Pons (tissue), 1 donor: ENCODE results near the gene DST.
"Not testable (repeated sequence)": the region's sequence is repeated elsewhere in the genome, so short reads cannot be mapped to it uniquely, and the experiment has no call there.

Experiments
- DNase-seq: peaks from one replicate; pipeline ENCODE4 v3.0.0-alpha.2; 2016; ENCODE audit warnings: low spot score

DST gene

GRCh38 chr6:56570413-56571359, 72.0 kb downstream of the DST start:
- peak; percentile 60 for DNase-seq

GRCh38 chr6:56567501-56567900, 75.2 kb downstream of the DST start:
- no peak for DNase-seq

DNA sequence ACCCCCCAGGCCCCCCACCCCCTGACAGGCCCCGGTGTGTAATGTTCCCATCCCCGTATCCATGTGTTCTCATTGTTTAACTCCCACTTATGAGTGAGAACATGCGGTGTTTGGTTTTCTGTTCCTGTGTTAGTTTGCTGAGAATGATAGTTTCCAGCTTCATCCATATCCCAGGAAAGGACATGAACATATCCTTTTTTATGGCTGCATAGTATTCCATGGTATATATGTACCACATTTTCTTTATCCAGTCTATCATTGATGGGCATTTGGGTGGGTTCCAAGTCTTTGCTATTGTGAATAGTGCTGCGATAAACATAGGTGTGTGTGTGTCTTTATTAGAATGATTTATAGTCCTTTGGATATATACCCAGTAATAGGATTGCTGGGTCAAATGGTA, 80.0 kb downstream of the DST start:
- not testable (repeated sequence) for DNase-seq

DNA sequence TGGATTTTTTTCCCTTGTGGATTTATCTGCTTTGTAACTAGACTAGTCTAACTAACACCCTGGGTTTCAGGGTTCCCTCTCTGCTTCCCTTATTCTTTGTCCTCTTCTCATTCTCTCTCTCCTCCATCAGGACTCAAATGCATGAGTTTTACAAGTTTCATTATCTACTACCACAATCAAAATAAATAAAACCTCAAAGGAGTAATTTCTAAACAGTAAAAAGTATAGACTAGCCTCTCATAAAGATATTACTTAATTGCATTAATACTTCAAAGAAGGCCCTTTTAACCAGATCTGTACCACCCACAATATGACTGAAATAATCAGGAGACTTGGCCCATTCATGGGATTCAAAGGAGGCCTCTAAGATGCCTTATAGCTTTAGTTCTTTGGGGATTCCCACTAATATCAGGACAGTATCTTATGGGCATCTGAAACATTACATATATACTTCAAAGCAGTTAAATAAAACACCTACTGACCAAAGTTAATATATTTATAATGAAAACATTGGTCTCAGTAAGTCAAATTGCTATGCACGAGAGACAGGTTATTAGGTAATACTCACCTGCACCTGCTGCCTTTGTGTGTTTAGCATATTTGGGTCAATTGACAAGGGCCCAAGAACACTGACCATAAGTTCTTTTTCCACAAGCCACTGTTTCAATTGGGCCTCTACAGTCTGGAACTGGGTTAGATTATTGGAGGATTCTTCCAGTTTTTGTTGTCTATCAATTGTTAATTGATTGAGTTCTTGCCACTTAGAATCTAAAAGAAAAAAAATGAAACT, 85.7 kb downstream of the DST start:
- no peak for DNase-seq

DNA sequence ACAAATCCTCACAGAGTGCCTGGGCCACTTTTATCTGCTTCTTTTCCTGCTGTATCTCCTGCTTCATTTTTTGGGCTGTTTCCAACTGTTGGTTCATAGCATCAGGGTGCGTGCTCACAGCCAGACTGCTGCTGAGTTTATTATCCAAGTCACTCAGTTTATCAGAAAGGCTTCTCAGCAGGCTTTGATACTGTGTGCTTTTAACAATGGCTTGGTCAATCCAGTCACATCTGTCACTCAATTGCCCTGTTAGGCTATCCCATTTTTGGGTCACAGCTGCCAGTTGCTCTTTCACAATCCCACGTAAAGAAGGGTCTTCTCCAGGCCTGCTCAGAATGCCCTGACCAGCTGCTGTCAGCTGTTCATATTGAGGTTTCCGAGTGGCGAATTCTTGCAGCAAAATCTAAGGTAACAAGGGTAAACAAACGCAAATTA, 87.2 kb downstream of the DST start:
- DNase-seq: no peak

DNA sequence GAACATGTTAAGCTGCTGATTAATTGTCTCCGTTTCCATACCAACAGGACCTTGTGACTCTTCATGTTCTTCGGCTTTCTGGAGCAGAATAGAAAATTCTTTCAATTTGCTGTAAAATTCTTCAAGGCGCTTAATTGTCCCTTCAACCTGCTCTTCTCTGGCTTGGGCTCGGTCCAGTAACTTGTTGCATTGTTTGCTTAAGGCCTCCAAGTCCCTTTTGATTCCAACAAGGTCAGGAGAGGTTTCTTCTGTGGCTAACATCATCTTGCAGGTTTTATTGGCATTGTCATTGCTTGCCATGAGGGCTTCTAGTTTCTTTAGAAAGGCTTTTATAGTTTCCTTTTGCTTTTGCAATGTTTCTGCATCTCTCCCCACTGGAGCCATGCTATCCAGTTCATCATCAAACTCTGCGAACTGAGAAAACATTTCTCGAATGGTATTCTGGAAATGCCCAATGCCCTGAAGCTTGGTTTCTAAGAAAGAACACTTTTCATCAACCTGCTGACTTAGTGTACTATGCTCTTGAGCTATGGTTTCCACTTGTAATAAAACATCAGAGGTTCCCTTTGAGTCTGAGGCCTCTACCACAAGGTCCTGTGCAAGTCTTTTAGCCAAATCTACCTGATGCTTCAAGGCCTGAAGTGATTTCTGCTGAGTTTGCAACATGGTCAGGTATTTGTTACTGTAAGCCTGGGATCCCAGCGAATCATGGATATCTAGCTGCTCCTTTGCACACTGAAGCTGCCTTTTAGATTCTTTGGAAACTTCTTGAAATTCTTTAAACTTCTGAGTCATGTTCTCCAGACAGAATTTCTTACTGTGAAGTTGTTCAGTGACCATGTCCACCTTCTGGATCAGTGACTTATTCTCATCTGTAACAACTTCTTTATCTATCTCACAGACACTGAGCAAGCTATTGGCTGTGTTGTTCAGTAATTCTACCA, 90.2 kb downstream of the DST start:
- DNase-seq: no peak

GRCh38 chr6:56551409-56552120, 91.1 kb downstream of the DST start:
- no peak for DNase-seq

- no peak for DNase-seq
These were observed 92.4 kb downstream of the DST start for GRCh38 chr6:56550301-56550700.

- DNase-seq: no peak
These were observed 93.7 kb downstream of the DST start for GRCh38 chr6:56549014-56549413.

- no peak for DNase-seq
These were observed 95.0 kb downstream of the DST start for GRCh38 chr6:56547687-56548086.

GRCh38 chr6:56542364-56543331, 100.0 kb downstream of the DST start:
- peak; percentile 85 for DNase-seq

- peak; percentile 64 for DNase-seq
These were observed 100.8 kb downstream of the DST start for GRCh38 chr6:56541741-56542360.

- DNase-seq: peak; percentile 63
These were observed 101.6 kb downstream of the DST start for GRCh38 chr6:56541030-56541600.

GRCh38 chr6:56540232-56541029, 102.3 kb downstream of the DST start:
- DNase-seq: peak; percentile 52

- no peak for DNase-seq
These were observed 103.1 kb downstream of the DST start for GRCh38 chr6:56539527-56540105.

DNA sequence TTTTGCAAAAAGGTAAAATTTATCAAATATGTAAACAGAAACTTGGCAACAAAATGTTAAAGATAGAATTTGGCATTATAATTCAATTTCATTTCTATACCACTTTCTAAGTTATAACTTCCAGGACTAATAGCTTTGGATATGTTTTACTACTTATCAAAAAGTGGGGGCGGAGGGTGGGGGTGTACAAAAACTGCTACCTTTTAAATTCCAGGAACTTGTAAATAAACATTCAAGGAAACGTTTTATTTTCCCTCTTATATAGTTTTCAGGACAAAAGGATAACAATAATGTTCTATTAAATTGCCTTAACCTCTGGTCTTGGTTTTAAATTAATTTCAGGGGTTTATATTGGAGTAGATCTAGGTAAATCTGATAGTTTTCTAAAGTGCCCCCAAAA, 103.8 kb downstream of the DST start:
- DNase-seq: no peak

DNA sequence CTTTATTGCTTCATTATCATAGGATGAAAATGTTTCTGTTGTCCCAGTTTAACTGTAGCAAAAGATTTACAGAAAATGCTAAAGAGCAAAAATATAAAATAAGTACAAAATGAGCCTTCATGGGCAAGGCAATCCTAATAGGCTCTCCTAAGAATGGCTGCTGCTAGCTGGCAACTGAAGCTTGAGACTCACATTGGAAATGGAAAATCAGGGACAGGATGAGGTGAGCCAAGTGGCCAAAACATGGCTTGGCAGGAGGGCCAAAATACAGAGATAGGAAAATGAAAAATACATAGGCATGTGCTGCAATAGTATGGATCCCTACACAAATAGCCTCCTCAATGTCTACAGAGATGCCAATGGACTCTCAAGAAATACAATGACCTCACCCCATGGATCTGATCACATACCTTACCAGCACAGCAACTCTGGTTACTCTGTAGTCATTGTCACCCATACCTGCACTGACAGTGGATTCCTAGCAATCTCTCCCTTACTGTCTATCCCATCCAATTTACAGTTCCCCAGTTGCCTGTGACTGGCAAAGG, 105.4 kb downstream of the DST start:
- DNase-seq: no peak

DNA sequence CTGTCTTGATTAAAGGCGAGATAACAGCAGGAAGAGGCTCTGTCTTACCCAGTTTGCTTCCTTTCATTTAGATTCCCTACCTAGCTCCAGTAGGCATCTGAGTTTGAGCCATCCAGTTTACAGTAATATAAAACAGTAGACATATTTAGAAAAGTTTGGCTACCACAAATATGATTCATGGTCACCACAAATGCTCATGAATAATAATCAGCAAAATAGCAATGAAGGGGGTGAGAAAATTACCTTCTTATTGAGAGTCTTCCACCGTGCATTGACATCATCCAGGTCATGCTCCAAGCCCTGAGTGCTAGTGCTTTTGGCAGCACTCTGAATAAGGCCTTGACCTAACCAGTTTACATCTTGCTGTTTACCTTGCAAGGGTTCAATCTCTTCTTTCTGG, 106.2 kb downstream of the DST start:
- no peak for DNase-seq
